Ascending aorta (tissue), 2 donors: Measurements from ENCODE around the gene MPZL1. TPM values are rescaled to one million over a fixed set of nuclear protein-coding genes. Genes with fewer than 3 reads are reported as not detected.

ENCODE experiments used
- DNase-seq, 2 donors: peaks; one replicate each; pipeline ENCODE4 v3.0.0-alpha.2; 2019; ENCODE audit warnings: low spot score in 2 of 2
- H3K27ac ChIP-seq, 2 donors: fragments of 200-600 bp; sonication (generic); one replicate each; pipeline ENCODE4 v1.5.1; 2016 to 2017; ENCODE audit warnings: mild to moderate bottlenecking in 1 of 2
- H3K27me3 ChIP-seq: fragments of 200-600 bp; sonication (generic); one replicate; pipeline ENCODE4 v1.5.1; 2017
- H3K36me3 ChIP-seq, 2 donors: fragments of 200-600 bp; sonication (generic); one replicate each; pipeline ENCODE4 v1.5.1; 2016
- H3K4me1 ChIP-seq, 2 donors: fragments of 200-600 bp; sonication (generic); one replicate each; pipeline ENCODE4 v1.5.1; 2016 to 2017; ENCODE audit warnings: mild to moderate bottlenecking in 1 of 2
- H3K4me3 ChIP-seq, 2 donors: fragments of 200-600 bp; sonication (generic); one replicate each; pipeline ENCODE4 v1.5.1; 2016 to 2017; ENCODE audit warnings: mild to moderate bottlenecking in 1 of 2
- H3K9me3 ChIP-seq, 2 donors: fragments of 200-600 bp; sonication (generic); one replicate each; pipeline ENCODE4 v1.5.1; 2016
- CTCF ChIP-seq, 3 experiments: fragments of 200-600 bp in 2 of 3; fragments of 450-650 bp in 1 of 3; sonication (generic) in 2 of 3; IDR thresholded peaks; one replicate each; pipeline ENCODE4 v1.5.1; 2016 to 2019; ENCODE audit warnings: antibody characterized with exemption in 3 of 3, mild to moderate bottlenecking in 1 of 3, moderate library complexity in 1 of 3
- intact Hi-C: fragments of 100-400 bp; cut with DNase I; formaldehyde crosslinking; loops from one replicate; pipeline ENCODE4 v1.15.1; 2023
- total RNA-seq: library from RNA; depleted of rRNA; stranded (reverse); fragments of >200 nt; gene quantifications from one replicate; pipeline ENCODE4 v1.1.0, GENCODE V29; 2016

Gene MPZL1
- 58.9 TPM for total RNA-seq

- peaks cover 3 to 25% of the 10 kb centered on the region in 2 donors for H3K4me1 ChIP-seq
- peak; percentile 71 to 98 for DNase-seq
Observed at GRCh38 chr1:167721617-167722151, at the start of gene MPZL1. Gene MPZL1 (plus strand): TSS chr1:167721982. CDS start chr1:167722152, 170 bp downstream.

GRCh38 chr1:167672831-167673230 lies 49.0 kb upstream of the MPZL1 start:
- Histone ChIP-seq H3K9me3 (no peaks in the 10 kb centered on the region), H3K27me3 (no peaks in the 10 kb centered on the region), H3K4me1 (no peaks in the 10 kb centered on the region), H3K4me3 (no peak overlapping the region), H3K36me3 (no peaks in the 10 kb centered on the region), H3K27ac (no peak overlapping the region)
- TF ChIP-seq CTCF (IDR thresholded peaks at IDR 0.05), result no peak
- DNase-seq, result no peak
- intact Hi-C loops, result no loop called here

More at GRCh38 chr1:167721617-167722151, at the start of gene MPZL1:
- TF ChIP-seq CTCF (IDR thresholded peaks at IDR 0.05), result no peak
- H3K9me3 ChIP-seq, result no peaks in the 10 kb centered on the region
- no peaks in the 10 kb centered on the region for H3K27me3 ChIP-seq
- intact Hi-C loops, result loop anchor here (1.0 to 5.0 kb wide), 3 partner anchors 76 to 361 kb away; no protein-coding TSS in a partner anchor
- peak within 1 kb of the TSS; percentile 86 to 98 for H3K4me3 ChIP-seq
- peak within 1 kb of the TSS; percentile 89 to 94 for H3K27ac ChIP-seq
- no peaks in the 10 kb centered on the region for H3K36me3 ChIP-seq

GRCh38 chr1:167673265-167673664 lies 48.5 kb upstream of the MPZL1 start:
- H3K36me3 ChIP-seq, result no peaks in the 10 kb centered on the region
- no peak for DNase-seq
- no peak for TF ChIP-seq CTCF (IDR thresholded peaks at IDR 0.05)
- no peak overlapping the region for H3K27ac ChIP-seq
- H3K27me3 ChIP-seq, result no peaks in the 10 kb centered on the region
- intact Hi-C loops, result no loop called here
- H3K9me3 ChIP-seq, result no peaks in the 10 kb centered on the region
- no peaks in the 10 kb centered on the region for H3K4me1 ChIP-seq
- no peak overlapping the region for H3K4me3 ChIP-seq

GRCh38 chr1:167674156-167674555 lies 47.6 kb upstream of the MPZL1 start:
- Histone ChIP-seq H3K9me3 (no peaks in the 10 kb centered on the region), H3K27me3 (no peaks in the 10 kb centered on the region), H3K4me1 (no peaks in the 10 kb centered on the region), H3K27ac (no peak overlapping the region), H3K36me3 (no peaks in the 10 kb centered on the region), H3K4me3 (no peak overlapping the region)
- intact Hi-C loops, result no loop called here
- no peak for DNase-seq
- no peak for TF ChIP-seq CTCF (IDR thresholded peaks at IDR 0.05)

- Histone ChIP-seq H3K4me1 (no peaks in the 10 kb centered on the region), H3K27ac (no peak overlapping the region), H3K27me3 (no peaks in the 10 kb centered on the region), H3K4me3 (no peak overlapping the region), H3K36me3 (no peaks in the 10 kb centered on the region), H3K9me3 (no peaks in the 10 kb centered on the region)
- no peak for TF ChIP-seq CTCF (IDR thresholded peaks at IDR 0.05)
- intact Hi-C loops, result no loop called here
- DNase-seq, result no peak
Observed at GRCh38 chr1:167675440-167675839, 46.3 kb upstream of the MPZL1 start.
